Body of pancreas (tissue), 4 donors: ENCODE data around the gene SEC24A.

Source experiments
- POLR2A ChIP-seq, 3 donors: fragments of 450-650 bp; IDR thresholded peaks; one replicate each; pipeline ENCODE4 v1.6.1; 2016; ENCODE audit warnings: antibody characterized with exemption in 3 of 3, mild to moderate bottlenecking in 2 of 3
- TF ChIP-seq, protein P1 (sequence below), 7 experiments: fragments of 450-650 bp in 4 of 7; fragments of 200-600 bp in 3 of 7; sonication (generic) in 3 of 7; IDR thresholded peaks; one replicate each; pipeline ENCODE4 v1.5.1; 2016 to 2019; ENCODE audit warnings: antibody characterized with exemption in 7 of 7

- TF ChIP-seq POLR2A (IDR thresholded peaks at IDR 0.05): no peak
- TF ChIP-seq, protein P1, sequence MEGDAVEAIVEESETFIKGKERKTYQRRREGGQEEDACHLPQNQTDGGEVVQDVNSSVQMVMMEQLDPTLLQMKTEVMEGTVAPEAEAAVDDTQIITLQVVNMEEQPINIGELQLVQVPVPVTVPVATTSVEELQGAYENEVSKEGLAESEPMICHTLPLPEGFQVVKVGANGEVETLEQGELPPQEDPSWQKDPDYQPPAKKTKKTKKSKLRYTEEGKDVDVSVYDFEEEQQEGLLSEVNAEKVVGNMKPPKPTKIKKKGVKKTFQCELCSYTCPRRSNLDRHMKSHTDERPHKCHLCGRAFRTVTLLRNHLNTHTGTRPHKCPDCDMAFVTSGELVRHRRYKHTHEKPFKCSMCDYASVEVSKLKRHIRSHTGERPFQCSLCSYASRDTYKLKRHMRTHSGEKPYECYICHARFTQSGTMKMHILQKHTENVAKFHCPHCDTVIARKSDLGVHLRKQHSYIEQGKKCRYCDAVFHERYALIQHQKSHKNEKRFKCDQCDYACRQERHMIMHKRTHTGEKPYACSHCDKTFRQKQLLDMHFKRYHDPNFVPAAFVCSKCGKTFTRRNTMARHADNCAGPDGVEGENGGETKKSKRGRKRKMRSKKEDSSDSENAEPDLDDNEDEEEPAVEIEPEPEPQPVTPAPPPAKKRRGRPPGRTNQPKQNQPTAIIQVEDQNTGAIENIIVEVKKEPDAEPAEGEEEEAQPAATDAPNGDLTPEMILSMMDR (IDR thresholded peaks at IDR 0.05): no peak
These were observed 65.5 kb downstream of the SEC24A start for GRCh38 chr5:134714120-134714519.
